H9 (cell line): Measurements from ENCODE around the gene ROR1. TPM values are rescaled to one million over a fixed set of nuclear protein-coding genes. Genes with fewer than 3 reads are reported as not detected.

Experiments
- DNase-seq: peaks from one replicate; pipeline ENCODE4 v3.0.0-alpha.2; 2017
- H2AFZ ChIP-seq: one replicate; pipeline ENCODE4 v1.6.1; 2013; ENCODE audit warnings: mild to moderate bottlenecking, low read length, control low read depth, moderate library complexity
- H2AK5ac ChIP-seq: 2 replicates; pipeline ENCODE4 v1.6.1; 2013; ENCODE audit warnings: low read length, control low read depth, mixed read lengths; ENCODE audit not compliant: insufficient read length
- H2BK120ac ChIP-seq: one replicate; pipeline ENCODE4 v1.6.1; 2013; ENCODE audit warnings: low read depth, mild to moderate bottlenecking, low read length, control low read depth, inconsistent platforms; ENCODE audit not compliant: poor library complexity, severe bottlenecking
- H2BK12ac ChIP-seq: 2 replicates; pipeline ENCODE4 v1.6.1; 2013; ENCODE audit warnings: low read length, control low read depth, mixed read lengths, low read depth; ENCODE audit not compliant: insufficient read length
- H2BK15ac ChIP-seq: 2 replicates; pipeline ENCODE4 v1.6.1; 2013; ENCODE audit warnings: low read depth, low read length, control low read depth
- H2BK20ac ChIP-seq: one replicate; pipeline ENCODE4 v1.6.1; 2013; ENCODE audit warnings: low read depth, mild to moderate bottlenecking, low read length, control low read depth, inconsistent platforms; ENCODE audit not compliant: poor library complexity, severe bottlenecking
- H2BK5ac ChIP-seq: 2 replicates; pipeline ENCODE4 v1.6.1; 2013; ENCODE audit warnings: low read length, control low read depth, mixed read lengths; ENCODE audit not compliant: insufficient read length
- H3K14ac ChIP-seq: 2 replicates; pipeline ENCODE4 v1.6.1; 2013; ENCODE audit warnings: low read length, control low read depth; ENCODE audit not compliant: insufficient read depth
- H3K18ac ChIP-seq: 2 replicates; pipeline ENCODE4 v1.6.1; 2013; ENCODE audit warnings: low read depth, mild to moderate bottlenecking, mixed read lengths, low read length, control low read depth; ENCODE audit not compliant: insufficient read length
- H3K23ac ChIP-seq: 2 replicates; pipeline ENCODE4 v1.6.1; 2013; ENCODE audit warnings: low read length, control low read depth, mixed read lengths, low read depth; ENCODE audit not compliant: insufficient read length
- H3K23me2 ChIP-seq: 2 replicates; pipeline ENCODE4 v1.6.1; 2013; ENCODE audit warnings: low read depth, mild to moderate bottlenecking, mixed read lengths, low read length, control low read depth; ENCODE audit not compliant: insufficient read length, poor library complexity, severe bottlenecking
- H3K27ac ChIP-seq: 2 replicates; pipeline ENCODE4 v1.5.1; 2013; ENCODE audit warnings: low read length, control low read depth, mixed read lengths, low read depth; ENCODE audit not compliant: insufficient read length
- H3K27me3 ChIP-seq: 2 replicates; pipeline ENCODE4 v1.6.1; 2013; ENCODE audit warnings: low read length, control low read depth, inconsistent platforms; ENCODE audit not compliant: insufficient read depth
- H3K4ac ChIP-seq: 2 replicates; pipeline ENCODE4 v1.6.1; 2013; ENCODE audit warnings: low read depth, mild to moderate bottlenecking, control low read depth, inconsistent platforms, low read length, moderate library complexity
- H3K4me1 ChIP-seq: 2 replicates; pipeline ENCODE4 v1.6.1; 2013; ENCODE audit warnings: low read length, control low read depth, inconsistent platforms; ENCODE audit not compliant: insufficient read depth
- H3K4me2 ChIP-seq: 2 replicates; pipeline ENCODE4 v1.6.1; 2013; ENCODE audit warnings: low read length, control low read depth, mixed read lengths; ENCODE audit not compliant: insufficient read length, insufficient read depth
- H3K56ac ChIP-seq: 2 replicates; pipeline ENCODE4 v1.6.1; 2013; ENCODE audit warnings: low read depth, mild to moderate bottlenecking, mixed read lengths, low read length, control low read depth; ENCODE audit not compliant: insufficient read length
- H3K79me1 ChIP-seq: 2 replicates; pipeline ENCODE4 v1.6.1; 2013; ENCODE audit warnings: low read depth, mild to moderate bottlenecking, moderate library complexity, low read length, control low read depth, inconsistent platforms; ENCODE audit not compliant: insufficient read depth, poor library complexity, severe bottlenecking
- H3K79me2 ChIP-seq: 2 replicates; pipeline ENCODE4 v1.6.1; 2013; ENCODE audit warnings: low read length, control low read depth, inconsistent platforms; ENCODE audit not compliant: insufficient read depth
- H3K9ac ChIP-seq: 2 replicates; pipeline ENCODE4 v1.6.1; 2013; ENCODE audit warnings: low read length, control low read depth, mixed read lengths; ENCODE audit not compliant: insufficient read length; ENCODE audit errors: extremely low read depth
- H3K9me3 ChIP-seq: one replicate; pipeline ENCODE4 v1.6.1; 2013; ENCODE audit warnings: low read depth, low read length, inconsistent platforms; ENCODE audit not compliant: control insufficient read depth
- H3T11ph ChIP-seq: one replicate; pipeline ENCODE4 v1.6.1; 2013; ENCODE audit warnings: mild to moderate bottlenecking, low read length, control low read depth, inconsistent platforms
- H4K20me1 ChIP-seq: one replicate; pipeline ENCODE4 v1.6.1; 2013; ENCODE audit not compliant: control insufficient read depth, insufficient read length, insufficient read depth
- H4K5ac ChIP-seq: 2 replicates; pipeline ENCODE4 v1.6.1; 2013; ENCODE audit warnings: low read depth, mild to moderate bottlenecking, mixed read lengths, low read length, control low read depth; ENCODE audit not compliant: insufficient read length
- H4K8ac ChIP-seq: replicated peaks from 2 replicates; pipeline ENCODE4 v1.6.1; 2013; ENCODE audit warnings: low read length, control low read depth, mixed read lengths, low read depth; ENCODE audit not compliant: insufficient read length
- H4K91ac ChIP-seq: 2 replicates; pipeline ENCODE4 v1.6.1; 2013; ENCODE audit warnings: low read depth, mild to moderate bottlenecking, moderate library complexity, mixed read lengths, low read length, control low read depth; ENCODE audit not compliant: insufficient read length
- H3K27ac Mint-ChIP-seq, 3 experiments: 2 replicates in 2 of 3; 3 replicates in 1 of 3; pipeline ENCODE4 v1.8.0; 2020 to 2021; ENCODE audit warnings: mixed read lengths in 3 of 3, mild to moderate bottlenecking in 1 of 3, moderate library complexity in 1 of 3
- H3K27me3 Mint-ChIP-seq: 2 replicates; pipeline ENCODE4 v1.8.0; 2021; ENCODE audit warnings: low read depth, mild to moderate bottlenecking, moderate library complexity, mixed read lengths
- H3K36me3 Mint-ChIP-seq, 3 experiments: 2 replicates in 2 of 3; 3 replicates in 1 of 3; pipeline ENCODE4 v1.8.0; 2020 to 2021; ENCODE audit warnings: low read depth in 3 of 3, mixed read lengths in 3 of 3; ENCODE audit not compliant: insufficient read depth in 1 of 3
- H3K4me1 Mint-ChIP-seq, 2 experiments: 2 replicates each; pipeline ENCODE4 v1.8.0; 2020; ENCODE audit warnings: mixed read lengths in 2 of 2
- H3K4me3 Mint-ChIP-seq, 2 experiments: 2 replicates in 1 of 2; 3 replicates in 1 of 2; pipeline ENCODE4 v1.8.0; 2020 to 2021; ENCODE audit warnings: mild to moderate bottlenecking in 2 of 2, mixed read lengths in 2 of 2, moderate library complexity in 1 of 2
- H3K9me3 Mint-ChIP-seq, 2 experiments: 2 replicates in 1 of 2; 3 replicates in 1 of 2; pipeline ENCODE4 v1.8.0; 2020; ENCODE audit warnings: mild to moderate bottlenecking in 2 of 2, mixed read lengths in 2 of 2, moderate library complexity in 1 of 2
- WGBS: extraction: QIAGEN DNeasy Blood & Tissue Kit; methylation state at CpG from one replicate; pipeline ENCODE4 v1.1.7; 2013; ENCODE audit warnings: missing lambda C conversion rate, low lambda C conversion rate, mixed read lengths; ENCODE audit not compliant: insufficient read length; ENCODE audit errors: extremely low coverage; 5-methylcytosine and 5-hydroxymethylcytosine counted together
- total RNA-seq: library from RNA; stranded (reverse); gene quantifications from 2 replicates; pipeline ENCODE4 v1.2.1, GENCODE V29; 2021
- TF ChIP-seq, protein P1 (sequence below): fragments of 200-600 bp; sonication (generic); conservative IDR thresholded peaks from 3 replicates; pipeline ENCODE4 v1.8.0; 2021; ENCODE audit warnings: antibody characterized with exemption, mild to moderate bottlenecking

Gene ROR1
- total RNA-seq, 1 experiment from 2014 or later: 75.9 TPM

DNA sequence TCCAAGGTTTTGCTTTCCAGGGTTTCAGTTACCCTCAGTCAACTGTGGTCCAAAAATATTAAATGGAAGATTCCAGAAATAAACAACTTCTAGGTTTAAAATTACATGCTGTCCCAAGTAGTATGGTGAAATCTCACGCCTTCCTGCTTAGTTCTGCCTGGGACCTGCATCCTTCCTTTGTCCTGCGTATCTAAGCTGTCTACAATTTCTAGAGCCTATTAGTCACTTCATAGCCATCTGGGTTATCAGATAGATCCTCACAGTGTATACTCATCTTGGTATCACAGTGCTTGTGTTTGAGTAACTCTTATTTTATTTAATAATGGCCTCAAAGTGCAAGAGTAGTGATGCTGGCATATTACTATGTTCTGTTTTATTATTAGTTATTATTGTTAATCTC is 157.7 kb downstream of the ROR1 start:
- TF ChIP-seq, protein P1, sequence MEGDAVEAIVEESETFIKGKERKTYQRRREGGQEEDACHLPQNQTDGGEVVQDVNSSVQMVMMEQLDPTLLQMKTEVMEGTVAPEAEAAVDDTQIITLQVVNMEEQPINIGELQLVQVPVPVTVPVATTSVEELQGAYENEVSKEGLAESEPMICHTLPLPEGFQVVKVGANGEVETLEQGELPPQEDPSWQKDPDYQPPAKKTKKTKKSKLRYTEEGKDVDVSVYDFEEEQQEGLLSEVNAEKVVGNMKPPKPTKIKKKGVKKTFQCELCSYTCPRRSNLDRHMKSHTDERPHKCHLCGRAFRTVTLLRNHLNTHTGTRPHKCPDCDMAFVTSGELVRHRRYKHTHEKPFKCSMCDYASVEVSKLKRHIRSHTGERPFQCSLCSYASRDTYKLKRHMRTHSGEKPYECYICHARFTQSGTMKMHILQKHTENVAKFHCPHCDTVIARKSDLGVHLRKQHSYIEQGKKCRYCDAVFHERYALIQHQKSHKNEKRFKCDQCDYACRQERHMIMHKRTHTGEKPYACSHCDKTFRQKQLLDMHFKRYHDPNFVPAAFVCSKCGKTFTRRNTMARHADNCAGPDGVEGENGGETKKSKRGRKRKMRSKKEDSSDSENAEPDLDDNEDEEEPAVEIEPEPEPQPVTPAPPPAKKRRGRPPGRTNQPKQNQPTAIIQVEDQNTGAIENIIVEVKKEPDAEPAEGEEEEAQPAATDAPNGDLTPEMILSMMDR: no peak
- peaks cover 19% of the 10 kb centered on the region; the same call in 1 of the 2 replicates for H3K79me2 ChIP-seq
- H2BK120ac ChIP-seq: no peak overlapping the region
- no peak overlapping the region for H3K4me2 ChIP-seq
- DNase-seq: no peak
- H3K4me1 ChIP-seq: peaks cover 7% of the 10 kb centered on the region; the same call in 1 of the 2 replicates
- H4K5ac ChIP-seq: no peak overlapping the region
- no peak overlapping the region for H3K18ac ChIP-seq
- no peak overlapping the region for H2AFZ ChIP-seq
- H2BK12ac ChIP-seq: no peak overlapping the region
- H2BK5ac ChIP-seq: no peak overlapping the region
- Mint-ChIP-seq H3K27ac (no peak overlapping the region), H3K36me3 (no peaks in the 10 kb centered on the region; a peak in 1 of 7 replicates), H3K9me3 (no peaks in the 10 kb centered on the region), H3K4me1 (peaks cover 21 to 41% of the 10 kb centered on the region in 2 experiments), H3K4me3 (no peak overlapping the region), H3K27me3 (no peaks in the 10 kb centered on the region)
- H4K20me1 ChIP-seq: no peaks in the 10 kb centered on the region
- no peak overlapping the region for H2AK5ac ChIP-seq
- no peaks in the 10 kb centered on the region for H3K9me3 ChIP-seq
- no CpG with 5 or more reads among the region's 2 CpGs for WGBS
- peaks cover 17% of the 10 kb centered on the region for H3K79me1 ChIP-seq
- H4K8ac ChIP-seq: no peak overlapping the region
- H2BK20ac ChIP-seq: no peak overlapping the region
- H4K91ac ChIP-seq: no peak overlapping the region
- H3K14ac ChIP-seq: no peak overlapping the region
- H3K56ac ChIP-seq: no peak overlapping the region
- no peaks in the 10 kb centered on the region for H3K27me3 ChIP-seq
- no peak overlapping the region for H3T11ph ChIP-seq
- no peak overlapping the region for H2BK15ac ChIP-seq
- H3K27ac ChIP-seq: no peak overlapping the region
- no peak overlapping the region for H3K9ac ChIP-seq
- no peak overlapping the region for H3K4ac ChIP-seq
- no peaks in the 10 kb centered on the region for H3K23me2 ChIP-seq
- no peak overlapping the region for H3K23ac ChIP-seq
